SK-N-SH (cell line): ENCODE measurements around the gene ARHGAP45.
A peak's percentile ranks its signal among the peaks of the same experiment; 100 is the strongest.

ENCODE experiments used
- EP300 ChIP-seq, 2 experiments: IDR thresholded peaks; 2 replicates each; pipeline versions ENCODE4 v1.4.0 to v1.6.1; 2012; ENCODE audit warnings: borderline replicate concordance in 1 of 2, low read depth in 1 of 2, low read length in 1 of 2
- GABPA ChIP-seq: IDR thresholded peaks from 2 replicates; pipeline ENCODE4 v1.4.0; 2012; ENCODE audit warnings: low read depth, mild to moderate bottlenecking
- NFIC ChIP-seq: IDR thresholded peaks from 2 replicates; pipeline ENCODE4 v1.4.0; 2012; ENCODE audit warnings: borderline replicate concordance
- RFX5 ChIP-seq: IDR thresholded peaks from 2 replicates; pipeline ENCODE4 v1.6.1; 2012; ENCODE audit warnings: mild to moderate bottlenecking, improper control_type of control experiment, low read length
- TF ChIP-seq, protein P1 (sequence below): fragments of 200-600 bp; sonication (generic); IDR thresholded peaks from 2 replicates; pipeline ENCODE4 v1.6.1; 2017; ENCODE audit warnings: antibody characterized with exemption, mild to moderate bottlenecking, moderate library complexity
- TF ChIP-seq, protein P2 (sequence below): IDR thresholded peaks from 2 replicates; pipeline ENCODE4 v1.4.0; 2012; ENCODE audit warnings: low read depth
- TF ChIP-seq, protein P3 (sequence below): IDR thresholded peaks from 2 replicates; pipeline ENCODE4 v1.6.1; 2012; ENCODE audit warnings: mild to moderate bottlenecking, low read depth, low read length, moderate library complexity

DNA sequence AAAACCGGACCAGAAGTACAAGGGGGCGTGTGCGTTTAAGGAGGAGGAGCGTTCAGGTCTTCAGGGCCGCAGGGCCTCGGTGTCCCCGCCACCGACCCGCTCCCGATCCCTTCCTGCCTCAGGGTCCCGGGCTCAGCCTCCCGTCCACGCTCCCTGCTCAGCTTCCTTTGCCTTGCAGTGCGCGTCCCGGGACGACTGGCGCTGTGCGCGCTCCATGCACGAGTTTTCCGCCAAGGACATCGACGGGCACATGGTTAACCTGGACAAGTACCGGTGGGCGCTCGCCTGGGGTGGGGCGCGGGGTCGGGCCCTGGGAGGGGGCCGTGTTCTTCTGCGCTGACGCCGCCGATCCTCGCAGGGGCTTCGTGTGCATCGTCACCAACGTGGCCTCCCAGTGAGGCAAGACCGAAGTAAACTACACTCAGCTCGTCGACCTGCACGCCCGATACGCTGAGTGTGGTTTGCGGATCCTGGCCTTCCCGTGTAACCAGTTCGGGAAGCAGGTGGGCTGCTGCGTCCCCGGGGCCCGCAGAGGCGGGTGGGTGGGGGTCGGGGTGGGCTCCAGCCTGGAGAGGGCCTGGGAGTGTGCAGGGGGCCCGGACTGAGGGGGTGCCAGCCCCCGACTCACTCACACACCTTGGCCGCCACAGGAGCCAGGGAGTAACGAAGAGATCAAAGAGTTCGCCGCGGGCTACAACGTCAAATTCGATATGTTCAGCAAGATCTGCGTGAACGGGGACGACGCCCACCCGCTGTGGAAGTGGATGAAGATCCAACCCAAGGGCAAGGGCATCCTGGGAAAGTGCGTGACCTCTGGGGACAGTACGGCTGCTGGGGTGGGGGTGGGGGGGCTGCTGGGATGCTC lies 38.3 kb downstream of the ARHGAP45 start:
- no peak for TF ChIP-seq GABPA
- TF ChIP-seq, protein P1, sequence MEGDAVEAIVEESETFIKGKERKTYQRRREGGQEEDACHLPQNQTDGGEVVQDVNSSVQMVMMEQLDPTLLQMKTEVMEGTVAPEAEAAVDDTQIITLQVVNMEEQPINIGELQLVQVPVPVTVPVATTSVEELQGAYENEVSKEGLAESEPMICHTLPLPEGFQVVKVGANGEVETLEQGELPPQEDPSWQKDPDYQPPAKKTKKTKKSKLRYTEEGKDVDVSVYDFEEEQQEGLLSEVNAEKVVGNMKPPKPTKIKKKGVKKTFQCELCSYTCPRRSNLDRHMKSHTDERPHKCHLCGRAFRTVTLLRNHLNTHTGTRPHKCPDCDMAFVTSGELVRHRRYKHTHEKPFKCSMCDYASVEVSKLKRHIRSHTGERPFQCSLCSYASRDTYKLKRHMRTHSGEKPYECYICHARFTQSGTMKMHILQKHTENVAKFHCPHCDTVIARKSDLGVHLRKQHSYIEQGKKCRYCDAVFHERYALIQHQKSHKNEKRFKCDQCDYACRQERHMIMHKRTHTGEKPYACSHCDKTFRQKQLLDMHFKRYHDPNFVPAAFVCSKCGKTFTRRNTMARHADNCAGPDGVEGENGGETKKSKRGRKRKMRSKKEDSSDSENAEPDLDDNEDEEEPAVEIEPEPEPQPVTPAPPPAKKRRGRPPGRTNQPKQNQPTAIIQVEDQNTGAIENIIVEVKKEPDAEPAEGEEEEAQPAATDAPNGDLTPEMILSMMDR, result no peak
- no peak for TF ChIP-seq NFIC
- TF ChIP-seq, protein P2, sequence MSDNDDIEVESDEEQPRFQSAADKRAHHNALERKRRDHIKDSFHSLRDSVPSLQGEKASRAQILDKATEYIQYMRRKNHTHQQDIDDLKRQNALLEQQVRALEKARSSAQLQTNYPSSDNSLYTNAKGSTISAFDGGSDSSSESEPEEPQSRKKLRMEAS, result 0 out of 2 replicates have a peak, but pooled peaks have one; percentile 36
- TF ChIP-seq, protein P3, sequence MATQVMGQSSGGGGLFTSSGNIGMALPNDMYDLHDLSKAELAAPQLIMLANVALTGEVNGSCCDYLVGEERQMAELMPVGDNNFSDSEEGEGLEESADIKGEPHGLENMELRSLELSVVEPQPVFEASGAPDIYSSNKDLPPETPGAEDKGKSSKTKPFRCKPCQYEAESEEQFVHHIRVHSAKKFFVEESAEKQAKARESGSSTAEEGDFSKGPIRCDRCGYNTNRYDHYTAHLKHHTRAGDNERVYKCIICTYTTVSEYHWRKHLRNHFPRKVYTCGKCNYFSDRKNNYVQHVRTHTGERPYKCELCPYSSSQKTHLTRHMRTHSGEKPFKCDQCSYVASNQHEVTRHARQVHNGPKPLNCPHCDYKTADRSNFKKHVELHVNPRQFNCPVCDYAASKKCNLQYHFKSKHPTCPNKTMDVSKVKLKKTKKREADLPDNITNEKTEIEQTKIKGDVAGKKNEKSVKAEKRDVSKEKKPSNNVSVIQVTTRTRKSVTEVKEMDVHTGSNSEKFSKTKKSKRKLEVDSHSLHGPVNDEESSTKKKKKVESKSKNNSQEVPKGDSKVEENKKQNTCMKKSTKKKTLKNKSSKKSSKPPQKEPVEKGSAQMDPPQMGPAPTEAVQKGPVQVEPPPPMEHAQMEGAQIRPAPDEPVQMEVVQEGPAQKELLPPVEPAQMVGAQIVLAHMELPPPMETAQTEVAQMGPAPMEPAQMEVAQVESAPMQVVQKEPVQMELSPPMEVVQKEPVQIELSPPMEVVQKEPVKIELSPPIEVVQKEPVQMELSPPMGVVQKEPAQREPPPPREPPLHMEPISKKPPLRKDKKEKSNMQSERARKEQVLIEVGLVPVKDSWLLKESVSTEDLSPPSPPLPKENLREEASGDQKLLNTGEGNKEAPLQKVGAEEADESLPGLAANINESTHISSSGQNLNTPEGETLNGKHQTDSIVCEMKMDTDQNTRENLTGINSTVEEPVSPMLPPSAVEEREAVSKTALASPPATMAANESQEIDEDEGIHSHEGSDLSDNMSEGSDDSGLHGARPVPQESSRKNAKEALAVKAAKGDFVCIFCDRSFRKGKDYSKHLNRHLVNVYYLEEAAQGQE, result no peak
- TF ChIP-seq RFX5, result no peak
- no peak for TF ChIP-seq EP300 (IDR thresholded peaks at IDR 0.05; ENCODE audit: borderline replicate concordance in 1 of 2, low read depth in 1 of 2, low read length in 1 of 2)
